Activated B cell treated with CpG ODN at 0.5 μM for 24 hours (primary cell): Measurements from ENCODE around the gene TFB1M. TPM values are rescaled to one million over a fixed set of nuclear protein-coding genes. Genes with fewer than 3 reads are reported as not detected.

Experiments used
- ATAC-seq: fragments of 200-7000 bp; cut with Tn5 transposase; one replicate; pipeline ENCODE4 v1.10.0; 2021; ENCODE audit warnings: low read depth, mild to moderate bottlenecking, moderate library complexity
- CTCF ChIA-PET: fragments of 350-600 bp; sonication (Branson Sonifier 250); formaldehyde crosslinking; loops from one replicate; lab custom pipeline; 2021; ENCODE audit warnings: antibody characterized with exemption; lab: Charles Lee
- POLR2A ChIA-PET: fragments of 350-600 bp; sonication (Branson Sonifier 250); formaldehyde crosslinking; loops from one replicate; lab custom pipeline; 2021; ENCODE audit warnings: antibody characterized with exemption; lab: Charles Lee
- DNase-seq: peaks from one replicate; pipeline ENCODE4 v3.0.0; 2022
- H3K27ac Mint-ChIP-seq: one replicate; pipeline ENCODE4 v1.8.0; 2020; ENCODE audit warnings: mixed read lengths
- H3K27me3 Mint-ChIP-seq: one replicate; pipeline ENCODE4 v1.8.0; 2021; ENCODE audit warnings: mixed read lengths
- H3K36me3 Mint-ChIP-seq: one replicate; pipeline ENCODE4 v1.8.0; 2021; ENCODE audit warnings: low read depth, mixed read lengths
- H3K4me1 Mint-ChIP-seq: one replicate; pipeline ENCODE4 v1.8.0; 2021; ENCODE audit warnings: mixed read lengths
- H3K4me3 Mint-ChIP-seq: one replicate; pipeline ENCODE4 v1.8.0; 2020; ENCODE audit warnings: mild to moderate bottlenecking, mixed read lengths
- H3K9me3 Mint-ChIP-seq: one replicate; pipeline ENCODE4 v1.8.0; 2020; ENCODE audit warnings: mixed read lengths
- CTCF ChIP-seq: fragments of 200-600 bp; IDR thresholded peaks from one replicate; pipeline ENCODE4 v1.8.0; 2022; ENCODE audit warnings: antibody characterized with exemption, mild to moderate bottlenecking
- intact Hi-C: fragments of 100-400 bp; cut with micrococcal nuclease; formaldehyde crosslinking; loops from one replicate; pipeline ENCODE4 v1.15.1; 2024
- total RNA-seq: library from RNA; stranded (reverse); gene quantifications from 2 replicates; pipeline ENCODE4 v1.2.3, GENCODE V29; 2022

TFB1M gene
- total RNA-seq, 1 donor from 2014 or later: 41.5 TPM

- Mint-ChIP-seq H3K4me1 (no peaks in the 10 kb centered on the region), H3K27me3 (no peaks in the 10 kb centered on the region), H3K9me3 (no peaks in the 10 kb centered on the region), H3K36me3 (peaks cover 59% of the 10 kb centered on the region), H3K4me3 (no peak overlapping the region), H3K27ac (no peak overlapping the region)
- no peak for ATAC-seq
- ChIA-PET CTCF (no interaction called here), POLR2A (no interaction called here)
- no peak for DNase-seq
- intact Hi-C loops: no loop called here
- TF ChIP-seq CTCF: no peak
Measured at GRCh38 chr6:155275808-155276480, 38.3 kb downstream of the TFB1M start.

GRCh38 chr6:155274533-155274932 lies 39.8 kb downstream of the TFB1M start:
- ATAC-seq: no peak
- no peak for DNase-seq
- Mint-ChIP-seq H3K27me3 (no peaks in the 10 kb centered on the region), H3K4me1 (no peaks in the 10 kb centered on the region), H3K36me3 (peaks cover 55% of the 10 kb centered on the region), H3K9me3 (no peaks in the 10 kb centered on the region), H3K4me3 (no peak overlapping the region), H3K27ac (no peak overlapping the region)
- intact Hi-C loops: no loop called here
- CTCF ChIA-PET: no interaction called here
- no peak for TF ChIP-seq CTCF
- POLR2A ChIA-PET: no interaction called here

GRCh38 chr6:155274106-155274505 lies 40.2 kb downstream of the TFB1M start:
- POLR2A ChIA-PET: no interaction called here
- no peak overlapping the region for H3K27ac Mint-ChIP-seq
- TF ChIP-seq CTCF: no peak
- CTCF ChIA-PET: no interaction called here
- DNase-seq (no peak), ATAC-seq (no peak)
- H3K4me3 Mint-ChIP-seq: no peak overlapping the region
- intact Hi-C loops: no loop called here
- H3K9me3 Mint-ChIP-seq: no peaks in the 10 kb centered on the region
- peaks cover 51% of the 10 kb centered on the region for H3K36me3 Mint-ChIP-seq
- H3K4me1 Mint-ChIP-seq: no peaks in the 10 kb centered on the region
- no peaks in the 10 kb centered on the region for H3K27me3 Mint-ChIP-seq

GRCh38 chr6:155273431-155273830 lies 40.9 kb downstream of the TFB1M start:
- DNase-seq (no peak), ATAC-seq (no peak)
- H3K36me3 Mint-ChIP-seq: peaks cover 44% of the 10 kb centered on the region
- no peaks in the 10 kb centered on the region for H3K27me3 Mint-ChIP-seq
- POLR2A ChIA-PET: no interaction called here
- H3K27ac Mint-ChIP-seq: no peak overlapping the region
- H3K9me3 Mint-ChIP-seq: no peaks in the 10 kb centered on the region
- intact Hi-C loops: no loop called here
- CTCF ChIA-PET: no interaction called here
- no peak overlapping the region for H3K4me3 Mint-ChIP-seq
- no peaks in the 10 kb centered on the region for H3K4me1 Mint-ChIP-seq
- no peak for TF ChIP-seq CTCF

- no peaks in the 10 kb centered on the region for H3K27me3 Mint-ChIP-seq
- DNase-seq: no peak
- H3K9me3 Mint-ChIP-seq: no peaks in the 10 kb centered on the region
- peaks cover 43% of the 10 kb centered on the region for H3K36me3 Mint-ChIP-seq
- POLR2A ChIA-PET: no interaction called here
- H3K4me1 Mint-ChIP-seq: peaks cover 2% of the 10 kb centered on the region
- ATAC-seq: no peak
- no peak overlapping the region for H3K4me3 Mint-ChIP-seq
- CTCF ChIA-PET: no interaction called here
- intact Hi-C loops: no loop called here
- no peak overlapping the region for H3K27ac Mint-ChIP-seq
- TF ChIP-seq CTCF: no peak
Measured at GRCh38 chr6:155272353-155273232, 41.7 kb downstream of the TFB1M start.
